ENCODE data around the gene TMEM134. TPM values are rescaled to one million over a fixed set of nuclear protein-coding genes. Genes with fewer than 3 reads are reported as not detected.

Gene TMEM134
- total RNA-seq, 1 experiment from 2014 or later = 73.5 TPM

GRCh38 chr11:67505605-67506396 is 36.8 kb upstream of the TMEM134 start:
- ChIA-PET POLR2A (ENCODE audit: unreplicated experiment) (no interaction called here), CTCF (interaction anchor here (0.5 to 0.6 kb wide), 2 partner anchors 104 to 149 kb away, joined by 5 to 10 read pairs; partner anchors contain the start of gene PPP1CA)
- no peaks in the 10 kb centered on the region for H3K36me3 ChIP-seq (ENCODE audit: low read depth, low read length)
- H3K9ac ChIP-seq (ENCODE audit: low read length) = peak overlapping the region; percentile 72
- peak overlapping the region; percentile 68 for H2AFZ ChIP-seq (ENCODE audit: low read length)
- peak overlapping the region; percentile 95 for H3K27ac ChIP-seq (ENCODE audit: low read length)
- BruUV-seq (replicated peaks) = no TSS peak
- peaks cover 33% of the 10 kb centered on the region for H3K4me1 ChIP-seq (ENCODE audit: insufficient read depth, low read length)
- H3K4me2 ChIP-seq (ENCODE audit: low read length) = peak overlapping the region; percentile 95
- DNase-seq (peak; percentile 99), ATAC-seq (peak; percentile 57)
- H3K4me3 ChIP-seq (ENCODE audit: low read length) = peak overlapping the region; percentile 96
- peak; percentile 97 for TF ChIP-seq CTCF (conservative IDR thresholded peaks at IDR 0.05; ENCODE audit: low read depth, low read length)
- TF ChIP-seq EZH2 (IDR thresholded peaks at IDR 0.05; ENCODE audit: low read length, unreplicated experiment) = no peak
- peaks cover 31% of the 10 kb centered on the region for H3K79me2 ChIP-seq (ENCODE audit: low read length)
- no peaks in the 10 kb centered on the region for H3K9me2 ChIP-seq (replicated peaks; ENCODE audit: low read length)
- intact Hi-C loops (cut with micrococcal nuclease) = loop anchor here (1.0 to 5.0 kb wide), 5 partner anchors 23 to 115 kb away; partner anchors contain the start of genes AIP, CORO1B, RAD9A and RPS6KB2
- H3K9me3 ChIP-seq (ENCODE audit: low read length) = no peaks in the 10 kb centered on the region
- H3K27me3 ChIP-seq (ENCODE audit: low read length) = no peaks in the 10 kb centered on the region
- no peaks in the 10 kb centered on the region for H3F3A ChIP-seq (ENCODE audit: low read length, unreplicated experiment)
- peaks cover 4% of the 10 kb centered on the region; the same call in 1 of the 2 replicates for H4K20me1 ChIP-seq (ENCODE audit: low read length)

- ATAC-seq (peak; percentile 6), DNase-seq (peak; percentile 84)
- Histone ChIP-seq H3K4me1 (ENCODE audit: insufficient read depth, low read length) (peaks cover 33% of the 10 kb centered on the region), H3K9me3 (ENCODE audit: low read length) (no peaks in the 10 kb centered on the region), H3K4me2 (ENCODE audit: low read length) (peak within 1 kb of the TSS; percentile 95), H3K79me2 (ENCODE audit: low read length) (peaks cover 31% of the 10 kb centered on the region), H3K4me3 (ENCODE audit: low read length) (peak within 1 kb of the TSS; percentile 96), H3K9ac (ENCODE audit: low read length) (peak within 1 kb of the TSS; percentile 72), H3K36me3 (ENCODE audit: low read depth, low read length) (no peaks in the 10 kb centered on the region), H3K27me3 (ENCODE audit: low read length) (no peaks in the 10 kb centered on the region), H2AFZ (ENCODE audit: low read length) (peak within 1 kb of the TSS; percentile 68), H3F3A (ENCODE audit: low read length, unreplicated experiment) (no peaks in the 10 kb centered on the region), H4K20me1 (ENCODE audit: low read length) (peaks cover 4% of the 10 kb centered on the region; the same call in 1 of the 2 replicates), H3K27ac (ENCODE audit: low read length) (peak within 1 kb of the TSS; percentile 95), H3K9me2 (replicated peaks; ENCODE audit: low read length) (no peaks in the 10 kb centered on the region)
- BruUV-seq (replicated peaks) = no TSS peak
- ChIA-PET CTCF (interaction anchor here (0.5 to 0.6 kb wide), 2 partner anchors 104 to 148 kb away, joined by 5 to 10 read pairs; partner anchors contain the start of gene PPP1CA), POLR2A (ENCODE audit: unreplicated experiment) (no interaction called here)
- no peak for TF ChIP-seq EZH2 (IDR thresholded peaks at IDR 0.05; ENCODE audit: low read length, unreplicated experiment)
- TF ChIP-seq EZH2phosphoT487 (IDR thresholded peaks at IDR 0.05; ENCODE audit: borderline replicate concordance, low read length) = no peak
- TF ChIP-seq CTCF (conservative IDR thresholded peaks at IDR 0.05; ENCODE audit: low read depth, low read length) = no peak
- intact Hi-C loops (cut with micrococcal nuclease) = loop anchor here (2.0 to 5.0 kb wide), 2 partner anchors 22 to 78 kb away; partner anchors contain the start of genes AIP and RPS6KB2
Measured at GRCh38 chr11:67504950-67505581, 36.0 kb upstream of the TMEM134 start, which contains the start of gene PITPNM1. Gene PITPNM1 (minus strand): TSS chr11:67505363. CDS start chr11:67504180, 1,183 bp downstream.
